ENCODE measurements around the gene MRPL12. TPM values are rescaled to one million over a fixed set of nuclear protein-coding genes. Genes with fewer than 3 reads are reported as not detected.

The MRPL12 gene
- polyA plus RNA-seq, 3 donors, result 21.2 to 57.0 (median 38.3) TPM

- Histone ChIP-seq H3K79me2 (ENCODE audit: insufficient read depth, low read length) (peaks cover 4% of the 10 kb centered on the region), H3K4me2 (replicated peaks; ENCODE audit: extremely low read depth, low read length, poor library complexity, severe bottlenecking) (no peak overlapping the region), H3K27ac (ENCODE audit: low read depth in 1 of 2, low read length in 2 of 2) (no peak overlapping the region), H2AFZ (ENCODE audit: insufficient read depth, low read depth, low read length, poor library complexity, severe bottlenecking) (no peak overlapping the region), H3K27me3 (ENCODE audit: control insufficient read depth in 2 of 2, insufficient read depth in 2 of 2, low read length in 2 of 2) (no peaks in the 10 kb centered on the region), H3K36me3 (replicated peaks in 1 of 2; ENCODE audit: control insufficient read depth in 1 of 2, insufficient read depth in 2 of 2, low read length in 2 of 2) (no peaks in the 10 kb centered on the region), H3K9ac (ENCODE audit: insufficient read depth, low read length, poor library complexity, severe bottlenecking) (no peak overlapping the region), H3K9me3 (replicated peaks in 1 of 2; ENCODE audit: control insufficient read depth in 1 of 2, insufficient read depth in 1 of 2, low read length in 2 of 2) (no peaks in the 10 kb centered on the region), H3K4me3 (replicated peaks in 1 of 3; ENCODE audit: low read depth in 2 of 3, low read length in 3 of 3) (no peak overlapping the region), H4K20me1 (ENCODE audit: insufficient read depth, low read length) (no peaks in the 10 kb centered on the region), H3K4me1 (ENCODE audit: control insufficient read depth in 1 of 2, insufficient read depth in 2 of 2, low read length in 2 of 2) (peaks cover 6 to 17% of the 10 kb centered on the region in 2 donors)
- no peak for DNase-seq
- Mint-ChIP-seq H3K4me3 (no peak overlapping the region), H3K36me3 (peaks cover 0 to 10% of the 10 kb centered on the region in 2 donors), H3K9me3 (no peaks in the 10 kb centered on the region), H3K27me3 (ENCODE audit: low read depth in 3 of 3) (peaks cover 0 to 10% (median 1%) of the 10 kb centered on the region in 3 donors), H3K27ac (no peak overlapping the region), H3K4me1 (peaks cover 13% of the 10 kb centered on the region)
- TF ChIP-seq CTCF (IDR thresholded peaks at IDR 0.05), result no peak
- WGBS (ENCODE audit: insufficient coverage), result 98% methylated on average over 25 of the region's 25 CpGs
- intact Hi-C loops (cut with micrococcal nuclease), result no loop called here
Measured at GRCh38 chr17:81717049-81717765, 14.0 kb downstream of the MRPL12 start.

- Mint-ChIP-seq H3K4me1 (peaks cover 13% of the 10 kb centered on the region), H3K27ac (no peak overlapping the region), H3K36me3 (peaks cover 0 to 10% of the 10 kb centered on the region in 2 donors), H3K27me3 (ENCODE audit: low read depth in 3 of 3) (peaks cover under 1 to 10% (median 3%) of the 10 kb centered on the region in 3 donors), H3K9me3 (no peaks in the 10 kb centered on the region), H3K4me3 (no peak overlapping the region)
- no peak for DNase-seq
- Histone ChIP-seq H3K4me2 (replicated peaks; ENCODE audit: extremely low read depth, low read length, poor library complexity, severe bottlenecking) (no peak overlapping the region), H3K27ac (ENCODE audit: low read depth in 1 of 2, low read length in 2 of 2) (no peak overlapping the region), H3K4me3 (replicated peaks in 1 of 3; ENCODE audit: low read depth in 2 of 3, low read length in 3 of 3) (no peak overlapping the region), H3K9ac (ENCODE audit: insufficient read depth, low read length, poor library complexity, severe bottlenecking) (no peak overlapping the region), H3K36me3 (replicated peaks in 1 of 2; ENCODE audit: control insufficient read depth in 1 of 2, insufficient read depth in 2 of 2, low read length in 2 of 2) (no peaks in the 10 kb centered on the region), H3K4me1 (ENCODE audit: control insufficient read depth in 1 of 2, insufficient read depth in 2 of 2, low read length in 2 of 2) (peaks cover 6 to 13% of the 10 kb centered on the region in 2 donors), H3K27me3 (ENCODE audit: control insufficient read depth in 2 of 2, insufficient read depth in 2 of 2, low read length in 2 of 2) (peaks cover 0 to 1% of the 10 kb centered on the region in 2 donors), H3K79me2 (ENCODE audit: insufficient read depth, low read length) (peaks cover 4% of the 10 kb centered on the region), H4K20me1 (ENCODE audit: insufficient read depth, low read length) (no peaks in the 10 kb centered on the region), H3K9me3 (replicated peaks in 1 of 2; ENCODE audit: control insufficient read depth in 1 of 2, insufficient read depth in 1 of 2, low read length in 2 of 2) (no peaks in the 10 kb centered on the region), H2AFZ (ENCODE audit: insufficient read depth, low read depth, low read length, poor library complexity, severe bottlenecking) (no peak overlapping the region)
- WGBS (ENCODE audit: insufficient coverage), result 98% methylated on average over 7 of the region's 9 CpGs
- intact Hi-C loops (cut with micrococcal nuclease), result no loop called here
- TF ChIP-seq CTCF (IDR thresholded peaks at IDR 0.05), result no peak
Measured at GRCh38 chr17:81717766-81718089, 14.6 kb downstream of the MRPL12 start.

All from CD14-positive monocyte (primary cell).